ENCODE data around the gene PRDX1. TPM values are rescaled to one million over a fixed set of nuclear protein-coding genes. Genes with fewer than 3 reads are reported as not detected.

Gene PRDX1
- polyA plus RNA-seq, 2 of the 4 experiments (the other 2 are of a cell fraction), result 2,391 to 2,709 TPM

DNA sequence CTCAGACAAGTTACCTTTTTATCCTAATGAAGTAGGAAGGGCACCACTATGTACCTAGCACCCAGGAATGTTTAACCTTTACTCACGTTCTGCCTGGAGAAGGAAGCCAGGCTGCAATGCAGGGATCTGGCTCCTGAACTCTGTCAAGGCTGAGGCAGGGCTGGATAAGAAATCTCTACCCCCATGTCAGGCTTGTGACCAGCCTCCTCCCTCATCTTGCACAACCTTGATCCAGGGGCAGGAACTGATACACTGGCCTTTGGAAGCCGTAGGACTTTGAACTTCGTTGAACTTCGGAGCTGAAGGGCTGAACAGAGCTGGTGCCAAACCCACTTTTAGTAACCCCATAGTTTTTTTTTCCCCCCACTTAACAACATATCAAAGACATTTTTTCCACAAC is 20.9 kb upstream of the PRDX1 start:
- ATAC-seq, result no peak; a peak in 1 of 6 replicates
- peak overlapping the region in 1 of 2 experiments; percentile 29; a peak in 2 of 6 replicates for H3K27ac ChIP-seq
- no peak for DNase-seq (ENCODE audit: low read depth in 1 of 2, low spot score in 1 of 2)
- CTCF ChIA-PET, result interaction anchor here (1.0 to 1.4 kb wide), 2 partner anchors 9 to 30 kb away, joined by 3 to 4 read pairs; no protein-coding TSS in a partner anchor
- TF ChIP-seq NFE2L2 (conservative IDR thresholded peaks at IDR 0.05; ENCODE audit: low read length) (no peak), KDM5A (IDR thresholded peaks at IDR 0.05) (no peak), RARB (CRISPR knock-in tag; IDR thresholded peaks at IDR 0.05) (no peak), CEBPB (IDR thresholded peaks at IDR 0.05) (no peak), HOXB5 (CRISPR knock-in tag; IDR thresholded peaks at IDR 0.05) (no peak), ZSCAN20 (CRISPR knock-in tag; IDR thresholded peaks at IDR 0.05) (no peak), SMC3 (IDR thresholded peaks at IDR 0.05) (no peak), HOXA7 (CRISPR knock-in tag; IDR thresholded peaks at IDR 0.05) (no peak), RAD21 (conservative IDR thresholded peaks at IDR 0.05 in 1 of 2, IDR thresholded peaks at IDR 0.05 in 1 of 2) (no peak), HDAC2 (IDR thresholded peaks at IDR 0.05) (no peak), KDM1A (IDR thresholded peaks at IDR 0.05; ENCODE audit: low read depth) (no peak), FOXS1 (CRISPR knock-in tag; IDR thresholded peaks at IDR 0.05) (no peak), FOSL2 (IDR thresholded peaks at IDR 0.05) (no peak), FOSL2 (CRISPR knock-in tag; IDR thresholded peaks at IDR 0.05) (no peak)
- TF ChIP-seq, protein P1, sequence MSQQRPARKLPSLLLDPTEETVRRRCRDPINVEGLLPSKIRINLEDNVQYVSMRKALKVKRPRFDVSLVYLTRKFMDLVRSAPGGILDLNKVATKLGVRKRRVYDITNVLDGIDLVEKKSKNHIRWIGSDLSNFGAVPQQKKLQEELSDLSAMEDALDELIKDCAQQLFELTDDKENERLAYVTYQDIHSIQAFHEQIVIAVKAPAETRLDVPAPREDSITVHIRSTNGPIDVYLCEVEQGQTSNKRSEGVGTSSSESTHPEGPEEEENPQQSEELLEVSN (IDR thresholded peaks at IDR 0.05; ENCODE audit: borderline replicate concordance, low read depth), result no peak
- TF ChIP-seq, protein P2, sequence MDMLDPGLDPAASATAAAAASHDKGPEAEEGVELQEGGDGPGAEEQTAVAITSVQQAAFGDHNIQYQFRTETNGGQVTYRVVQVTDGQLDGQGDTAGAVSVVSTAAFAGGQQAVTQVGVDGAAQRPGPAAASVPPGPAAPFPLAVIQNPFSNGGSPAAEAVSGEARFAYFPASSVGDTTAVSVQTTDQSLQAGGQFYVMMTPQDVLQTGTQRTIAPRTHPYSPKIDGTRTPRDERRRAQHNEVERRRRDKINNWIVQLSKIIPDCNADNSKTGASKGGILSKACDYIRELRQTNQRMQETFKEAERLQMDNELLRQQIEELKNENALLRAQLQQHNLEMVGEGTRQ (IDR thresholded peaks at IDR 0.05), result no peak
- TF ChIP-seq, protein P3, sequence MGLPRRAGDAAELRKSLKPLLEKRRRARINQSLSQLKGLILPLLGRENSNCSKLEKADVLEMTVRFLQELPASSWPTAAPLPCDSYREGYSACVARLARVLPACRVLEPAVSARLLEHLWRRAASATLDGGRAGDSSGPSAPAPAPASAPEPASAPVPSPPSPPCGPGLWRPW (IDR thresholded peaks at IDR 0.05), result no peak
- no peak overlapping the region for H3K4me3 ChIP-seq
- 51% methylated on average over 4 of the region's 4 CpGs for WGBS (ENCODE audit: missing lambda C conversion rate)
- H3K4me2 ChIP-seq, result peak overlapping the region; percentile 54
- POLR2A ChIA-PET, result interaction anchor here (0.7 kb wide), 1 partner anchor 91 kb away, joined by 3 read pairs; no protein-coding TSS in a partner anchor
- no peak for FAIRE-seq
- H3K4me1 ChIP-seq, result peaks cover 8% of the 10 kb centered on the region; the same call in 2 of the 3 replicates
- no peaks in the 10 kb centered on the region for H3K9me3 ChIP-seq

DNA sequence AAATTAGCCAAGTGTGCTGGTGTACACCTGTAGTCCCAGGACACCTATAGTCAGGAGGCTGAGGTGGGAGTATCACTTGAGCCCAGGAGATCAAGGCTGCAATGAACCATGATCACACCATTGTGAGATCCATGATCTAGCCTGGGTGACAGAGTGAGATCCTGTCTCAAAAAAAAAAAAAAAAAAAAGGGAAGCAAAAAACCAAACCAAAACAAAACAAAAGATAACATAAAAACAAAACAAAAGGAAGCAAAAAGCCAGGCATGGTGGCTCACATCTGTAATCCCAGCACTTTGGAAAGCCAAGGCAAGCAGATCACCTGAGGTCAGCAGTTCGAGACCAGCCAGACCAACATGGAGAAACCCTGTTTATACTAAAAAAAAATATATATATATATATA is 19.5 kb upstream of the PRDX1 start:
- POLR2A ChIA-PET, result interaction anchor here (2.4 kb wide), 1 partner anchor 20 kb away, joined by 7 read pairs; the partner anchor contains the start of gene PRDX1
- no peak overlapping the region for H3K4me2 ChIP-seq
- no peak overlapping the region for H3K27ac ChIP-seq
- no peak for DNase-seq (ENCODE audit: low read depth in 1 of 2, low spot score in 1 of 2)
- H3K4me3 ChIP-seq, result no peak overlapping the region
- FAIRE-seq, result no peak
- no peak for ATAC-seq
- peaks cover 8% of the 10 kb centered on the region; the same call in 2 of the 3 replicates for H3K4me1 ChIP-seq
- no peak for TF ChIP-seq CHD4 (IDR thresholded peaks at IDR 0.05; ENCODE audit: borderline replicate concordance)
- no peak for TF ChIP-seq POLR2AphosphoS2 (conservative IDR thresholded peaks at IDR 0.05; ENCODE audit: low read length)
- TF ChIP-seq NR3C1 (IDR thresholded peaks at IDR 0.05), result no peak
- no peak for TF ChIP-seq RCOR1 (IDR thresholded peaks at IDR 0.05; ENCODE audit: low read depth, low read length)
- TF ChIP-seq SREBF2 (IDR thresholded peaks at IDR 0.05), result no peak
- TF ChIP-seq RNF2 (IDR thresholded peaks at IDR 0.05; ENCODE audit: borderline replicate concordance, low read depth), result no peak
- TF ChIP-seq PHF8 (IDR thresholded peaks at IDR 0.05; ENCODE audit: borderline replicate concordance, low read depth), result no peak
- TF ChIP-seq JUNB (IDR thresholded peaks at IDR 0.05), result no peak
- TF ChIP-seq CBX8 (IDR thresholded peaks at IDR 0.05), result no peak
- TF ChIP-seq FOSB (CRISPR knock-in tag; IDR thresholded peaks at IDR 0.05), result no peak
- TF ChIP-seq RAD21 (conservative IDR thresholded peaks at IDR 0.05 in 1 of 2, IDR thresholded peaks at IDR 0.05 in 1 of 2), result no peak
- TF ChIP-seq MAZ (IDR thresholded peaks at IDR 0.05; ENCODE audit: borderline replicate concordance, low read depth, low read length), result no peak
- no peak for TF ChIP-seq NPAS2 (CRISPR knock-in tag; IDR thresholded peaks at IDR 0.05; ENCODE audit: borderline replicate concordance)
- no peak for TF ChIP-seq RARB (CRISPR knock-in tag; IDR thresholded peaks at IDR 0.05)
- TF ChIP-seq, protein P3 (IDR thresholded peaks at IDR 0.05), result no peak
- no peak for TF ChIP-seq ZSCAN20 (CRISPR knock-in tag; IDR thresholded peaks at IDR 0.05)
- no peak for TF ChIP-seq ESRRA (IDR thresholded peaks at IDR 0.05; ENCODE audit: borderline replicate concordance, low read length)
- CTCF ChIA-PET, result interaction anchor here (0.8 kb wide), 1 partner anchor 29 kb away, joined by 5 read pairs; no protein-coding TSS in a partner anchor
- H3K9me3 ChIP-seq, result no peaks in the 10 kb centered on the region
- WGBS (ENCODE audit: missing lambda C conversion rate), result 100% methylated on average over 1 of the region's 1 CpG

Measured in A549 (cell line).